ENCODE data around the gene OBP2A.

GRCh38 chr9:135568026-135568425 is 22.1 kb downstream of the OBP2A start:
- TF ChIP-seq POLR2AphosphoS5 (IDR thresholded peaks at IDR 0.05; ENCODE audit: low read depth, low read length): no peak
- TF ChIP-seq TAF1 (IDR thresholded peaks at IDR 0.05; ENCODE audit: borderline replicate concordance, insufficient read depth, low read length): no peak
- TF ChIP-seq REST (IDR thresholded peaks at IDR 0.05; ENCODE audit: insufficient read depth in 1 of 2, low read depth in 2 of 2, low read length in 2 of 2): no peak
- no peak for TF ChIP-seq SIN3A (IDR thresholded peaks at IDR 0.05; ENCODE audit: borderline replicate concordance, insufficient read depth, low read length)

Data from PFSK-1 (cell line).